Lower leg skin (tissue), 4 donors: ENCODE measurements around the gene NUP93. TPM values are rescaled to one million over a fixed set of nuclear protein-coding genes. Genes with fewer than 3 reads are reported as not detected.

Experiments used
- DNase-seq, 2 donors: peaks; one replicate each; pipeline ENCODE4 v3.0.0-alpha.2; 2019; ENCODE audit warnings: low spot score in 2 of 2
- H3K4me3 ChIP-seq: fragments of 200-600 bp; sonication (generic); 2 replicates; pipeline ENCODE4 v1.5.1; 2017; ENCODE audit warnings: mild to moderate bottlenecking, low read depth; ENCODE audit not compliant: poor library complexity, severe bottlenecking
- CTCF ChIP-seq, 3 donors: fragments of 450-650 bp; IDR thresholded peaks; one replicate each; pipeline ENCODE4 v1.5.1; 2016; ENCODE audit warnings: antibody characterized with exemption in 3 of 3, mild to moderate bottlenecking in 3 of 3, moderate library complexity in 2 of 3
- POLR2A ChIP-seq, 2 donors: fragments of 450-650 bp; IDR thresholded peaks; one replicate each; pipeline ENCODE4 v1.6.1; 2016 to 2017; ENCODE audit warnings: antibody characterized with exemption in 2 of 2, mild to moderate bottlenecking in 1 of 2, moderate library complexity in 1 of 2
- WGBS, 2 donors: methylation state at CpG; one replicate each; pipeline ENCODE4 v1.1.5; 2018; 5-methylcytosine and 5-hydroxymethylcytosine counted together
- intact Hi-C: fragments of 100-400 bp; cut with DNase I; formaldehyde crosslinking; loops from one replicate; pipeline ENCODE4 v1.15.0; 2023; ENCODE audit warnings: low total_unique reads
- total RNA-seq, 4 donors: library from RNA; depleted of rRNA; stranded (reverse); fragments of >200 nt; gene quantifications; one replicate each; pipeline ENCODE4 v1.1.0, GENCODE V29; 2016

NUP93 gene
- 10 to 100 TPM; 21.0 to 40.6 (median 31.2) TPM for total RNA-seq

GRCh38 chr16:56729735-56730662 is at the start of gene NUP93:
NUP93 (plus strand) TSS chr16:56730129; CDS start chr16:56748248, 18,119 bp downstream.
- H3K4me3 ChIP-seq = peak within 1 kb of the TSS; percentile 86
- intact Hi-C loops = no loop called here
- TF ChIP-seq POLR2A (IDR thresholded peaks at IDR 0.05) (no peak), CTCF (IDR thresholded peaks at IDR 0.05) (no peak)
- WGBS, 2 donors = 0% methylated on average over 33 to 37 of the region's 70 CpGs
- peak; percentile 88 to 98 for DNase-seq

- TF ChIP-seq POLR2A (IDR thresholded peaks at IDR 0.05) (peak in 1 of 2 donors; percentile 86), CTCF (IDR thresholded peaks at IDR 0.05) (no peak)
- intact Hi-C loops = loop anchor here (10.0 kb wide), 1 partner anchor 77 kb away; the partner anchor contains the start of gene MT2A
- 0% methylated on average over 31 to 32 of the region's 49 CpGs for WGBS, 2 donors
- peak; percentile 93 to 99 for DNase-seq
- peak within 1 kb of the TSS; percentile 92 for H3K4me3 ChIP-seq
Measured at GRCh38 chr16:56681939-56682702, 47.8 kb upstream of the NUP93 start, which contains the start of gene MT1X. MT1X (plus strand) TSS chr16:56682470; CDS start chr16:56682541, 71 bp downstream.

GRCh38 chr16:56682703-56683397 is 47.1 kb upstream of the NUP93 start:
- intact Hi-C loops = loop anchor here (10.0 kb wide), 1 partner anchor 78 kb away; the partner anchor contains the start of gene MT2A
- peak overlapping the region; percentile 92 for H3K4me3 ChIP-seq
- TF ChIP-seq CTCF (IDR thresholded peaks at IDR 0.05) (no peak), POLR2A (IDR thresholded peaks at IDR 0.05) (no peak)

GRCh38 chr16:56683424-56684172 is 46.3 kb upstream of the NUP93 start:
- peak overlapping the region; percentile 92 for H3K4me3 ChIP-seq
- no peak for DNase-seq
- WGBS, 2 donors = 29 to 45% methylated on average over 5 of the region's 5 CpGs
- no peak for TF ChIP-seq CTCF (IDR thresholded peaks at IDR 0.05)
- TF ChIP-seq POLR2A (IDR thresholded peaks at IDR 0.05) = no peak
- intact Hi-C loops = loop anchor here (10.0 kb wide), 1 partner anchor 79 kb away; the partner anchor contains the start of gene MT2A

More at GRCh38 chr16:56682703-56683397, 47.1 kb upstream of the NUP93 start:
- WGBS, 2 donors = 15 to 20% methylated on average over 8 of the region's 8 CpGs
- DNase-seq = no peak
